Stimulated activated CD8-positive, alpha-beta memory T cell treated with anti-CD3 and anti-CD28 coated beads, Interleukin-12 subunit alpha, Interleukin-12 subunit beta, amount 100 ng/mL, for 4 hours (primary cell): ENCODE results near the gene SLC9A9.

ENCODE experiments used
- DNase-seq: peaks from one replicate; pipeline ENCODE4 v3.0.0-alpha.2; 2020; ENCODE audit warnings: low read depth

Gene SLC9A9

GRCh38 chr3:143242691-143243090, 605.6 kb downstream of the SLC9A9 start:
- DNase-seq: no peak

DNA sequence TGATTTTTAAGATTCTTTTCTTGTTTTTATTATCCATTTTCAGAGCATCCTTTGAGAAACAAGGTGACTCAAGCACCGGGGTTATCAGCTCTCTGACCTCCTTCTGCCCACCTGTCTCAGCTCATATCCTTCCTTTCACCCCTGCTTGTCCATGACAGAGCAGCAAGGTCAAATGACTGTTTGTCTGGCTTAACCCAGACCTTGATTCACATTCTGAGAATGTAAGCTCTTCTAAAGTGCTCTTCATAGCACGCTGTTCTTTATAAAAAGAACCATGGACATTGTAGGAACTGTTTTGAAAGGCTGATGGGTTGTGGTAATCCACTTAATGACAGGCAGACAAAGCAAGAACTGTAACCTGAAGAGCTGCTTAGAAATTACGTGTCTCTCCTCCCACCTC, 606.2 kb downstream of the SLC9A9 start:
- no peak for DNase-seq

GRCh38 chr3:143241481-143241951, 606.8 kb downstream of the SLC9A9 start:
- DNase-seq: no peak

GRCh38 chr3:143240886-143241285, 607.4 kb downstream of the SLC9A9 start:
- no peak for DNase-seq

GRCh38 chr3:143239031-143239430, 609.2 kb downstream of the SLC9A9 start:
- DNase-seq: no peak

GRCh38 chr3:143237077-143237627, 611.1 kb downstream of the SLC9A9 start:
- no peak for DNase-seq

- DNase-seq: no peak
Observed at GRCh38 chr3:143236226-143236964, 611.9 kb downstream of the SLC9A9 start.

GRCh38 chr3:143235614-143236204, 612.6 kb downstream of the SLC9A9 start:
- no peak for DNase-seq

DNA sequence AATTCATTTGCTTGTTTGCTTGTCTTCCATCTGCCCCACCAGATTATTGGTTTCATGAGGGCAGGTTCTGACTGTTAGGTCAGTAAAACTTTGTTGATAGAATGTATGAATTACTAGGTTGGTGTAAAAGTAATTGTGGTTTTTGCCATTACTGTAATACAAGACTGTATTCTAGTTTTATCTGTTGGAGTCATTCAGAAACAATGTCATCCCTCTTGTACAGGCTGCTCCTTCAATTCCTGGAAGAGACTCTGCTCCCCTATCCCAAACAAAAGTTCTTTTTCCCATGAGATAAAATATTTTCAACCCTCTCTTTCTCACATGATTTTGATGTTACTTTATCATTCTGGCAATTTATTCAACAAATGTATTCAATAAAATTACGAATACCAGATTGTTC, 613.7 kb downstream of the SLC9A9 start:
- no peak for DNase-seq

GRCh38 chr3:143232981-143233380, 615.3 kb downstream of the SLC9A9 start:
- DNase-seq: no peak

- DNase-seq: no peak
Observed at GRCh38 chr3:143228405-143228804, 619.9 kb downstream of the SLC9A9 start.

- DNase-seq: no peak
Observed at GRCh38 chr3:143226678-143227291, 621.5 kb downstream of the SLC9A9 start.

DNA sequence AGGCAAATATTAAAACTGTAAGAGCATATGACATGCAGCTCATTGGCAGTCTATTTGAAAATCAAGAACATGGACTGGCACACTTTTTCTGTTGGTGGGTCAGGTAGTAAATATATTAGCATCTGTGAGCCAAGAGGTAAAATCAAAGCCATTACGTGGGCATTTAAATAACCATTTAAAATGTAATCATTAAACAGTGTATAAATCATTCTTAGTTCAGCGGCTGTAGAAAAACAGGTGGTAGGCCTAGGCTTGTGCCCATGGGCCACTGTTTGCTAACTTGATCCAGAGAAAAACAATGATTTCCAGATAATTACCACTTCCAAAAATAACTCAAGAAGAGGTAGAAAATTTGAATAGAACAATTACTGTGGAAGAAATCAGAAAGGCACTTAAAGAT, 623.6 kb downstream of the SLC9A9 start:
- DNase-seq: no peak

DNA sequence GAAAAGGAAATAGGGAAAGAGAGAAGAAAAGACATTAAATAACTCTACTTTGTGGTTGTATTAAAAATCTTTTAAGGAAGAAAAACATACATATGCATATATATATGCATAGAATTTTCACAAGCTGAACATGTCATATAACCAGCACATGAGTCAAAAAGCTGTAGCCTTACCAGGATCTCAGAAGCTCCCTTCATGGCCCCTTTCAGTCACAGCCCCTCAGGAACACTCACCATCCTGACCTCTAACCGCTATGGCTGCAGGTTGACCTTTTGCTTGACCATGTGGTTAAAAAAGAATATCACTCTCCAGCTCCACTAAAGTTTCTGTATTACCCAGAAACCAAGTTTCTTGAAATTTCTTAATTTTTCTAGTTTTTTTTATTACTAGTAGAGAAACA, 625.3 kb downstream of the SLC9A9 start:
- no peak for DNase-seq

- DNase-seq: no peak
Observed at GRCh38 chr3:143222505-143222904, 625.8 kb downstream of the SLC9A9 start.

GRCh38 chr3:143221446-143221845, 626.8 kb downstream of the SLC9A9 start:
- DNase-seq: no peak

- DNase-seq: no peak
Observed at GRCh38 chr3:143220741-143221140, 627.5 kb downstream of the SLC9A9 start.

GRCh38 chr3:143218166-143218835, 630.0 kb downstream of the SLC9A9 start:
- no peak for DNase-seq

DNA sequence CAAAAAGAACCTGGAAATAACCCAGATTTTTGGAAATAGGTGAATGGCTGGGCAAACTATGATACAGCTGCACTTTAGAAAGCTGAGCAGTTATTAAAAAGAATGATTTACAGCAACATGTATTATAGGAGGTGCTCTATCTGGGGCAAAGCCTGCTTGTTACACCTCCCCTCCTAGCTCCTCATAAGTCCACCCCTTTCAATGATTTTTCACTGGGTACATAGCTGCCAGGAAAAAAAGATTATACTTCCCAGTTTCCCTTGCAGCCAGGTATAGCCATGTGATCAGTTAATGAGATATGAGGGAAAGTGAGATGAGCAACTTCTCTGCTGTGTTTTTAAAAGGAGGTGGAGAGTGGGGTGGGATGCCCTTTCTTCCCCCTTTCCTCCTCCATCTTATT, 631.0 kb downstream of the SLC9A9 start:
- DNase-seq: no peak

DNA sequence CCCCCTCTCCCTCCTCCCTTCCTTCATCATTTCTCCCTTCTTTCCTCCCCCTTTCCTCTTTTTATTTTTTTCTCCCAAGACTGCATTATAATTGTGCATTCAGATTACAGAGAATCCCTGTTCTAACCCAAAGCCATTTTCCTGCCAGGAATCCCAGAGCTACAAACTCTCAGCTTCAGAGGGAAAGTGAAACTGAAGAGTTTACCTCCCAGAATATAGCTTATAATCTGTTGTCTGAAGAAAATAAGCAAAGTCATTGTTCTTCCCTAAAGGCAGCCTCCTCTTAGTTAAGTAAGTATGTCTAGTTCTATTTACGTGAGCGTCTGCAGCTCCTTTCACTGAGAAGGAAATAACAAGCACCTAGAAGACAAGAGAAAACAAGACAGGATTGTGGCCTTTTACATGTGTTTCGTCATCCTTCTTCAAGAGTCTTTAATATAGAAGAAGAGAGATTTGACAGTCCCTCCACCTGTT, 631.5 kb downstream of the SLC9A9 start:
- DNase-seq: no peak
